HG03575 (cell line): Measurements from ENCODE around the gene CSNK2A1.
"Not testable (repeated sequence)": the region's sequence is repeated elsewhere in the genome, so short reads cannot be mapped to it uniquely, and the experiment has no call there.

Experiments
- ATAC-seq: cut with Tn5 transposase; IDR thresholded peaks from one replicate; pipeline ENCODE4 v1.9.1; 2021; ENCODE audit not compliant: unreplicated experiment, insufficient number of reproducible peaks, low FRiP score; ENCODE audit errors: extremely low read depth

The CSNK2A1 gene

DNA sequence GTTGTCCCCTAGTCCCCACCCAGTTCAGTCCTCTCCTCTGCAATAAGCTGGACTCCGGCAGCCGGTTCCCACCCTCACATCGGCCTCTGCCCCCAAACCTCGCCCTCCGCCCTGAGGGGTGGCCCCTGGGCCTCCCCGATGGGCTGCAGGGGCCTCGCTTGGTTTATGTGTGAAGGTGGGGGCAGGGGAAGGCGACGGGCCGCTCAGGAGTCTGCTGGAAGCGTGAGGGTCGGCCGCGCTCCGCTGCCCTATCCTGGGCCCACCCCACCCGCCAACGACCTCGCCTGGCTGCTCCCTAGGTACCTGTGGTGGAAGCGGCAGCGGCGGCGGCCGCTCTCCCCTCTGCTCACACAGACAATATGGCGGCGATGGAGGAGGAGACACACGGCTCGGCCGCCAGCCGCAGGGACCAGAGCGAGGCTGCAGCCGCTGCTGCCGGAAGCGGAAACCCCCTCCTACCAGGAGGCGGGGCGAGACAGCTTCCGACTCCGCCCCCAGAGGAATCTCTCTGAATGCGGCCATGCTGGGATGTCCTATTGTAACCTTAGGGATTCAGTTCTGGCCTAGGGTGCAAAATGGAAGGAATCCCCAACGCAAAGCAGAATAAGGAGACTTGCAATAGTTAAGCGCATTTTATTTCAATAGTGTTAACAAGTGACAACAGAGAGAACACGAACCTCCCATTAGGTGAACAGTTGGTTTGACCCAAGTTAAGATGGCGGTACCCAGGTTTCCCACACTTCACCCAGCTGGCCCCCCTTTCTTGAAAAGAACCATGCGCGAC is at the start of gene CSNK2A1:
TSS of gene CSNK2A1 (minus strand) at position 422 of the 784 bp plus-strand sequence. CDS start 35,239 bp downstream, outside the sequence.
- peak; percentile 65 for ATAC-seq

DNA sequence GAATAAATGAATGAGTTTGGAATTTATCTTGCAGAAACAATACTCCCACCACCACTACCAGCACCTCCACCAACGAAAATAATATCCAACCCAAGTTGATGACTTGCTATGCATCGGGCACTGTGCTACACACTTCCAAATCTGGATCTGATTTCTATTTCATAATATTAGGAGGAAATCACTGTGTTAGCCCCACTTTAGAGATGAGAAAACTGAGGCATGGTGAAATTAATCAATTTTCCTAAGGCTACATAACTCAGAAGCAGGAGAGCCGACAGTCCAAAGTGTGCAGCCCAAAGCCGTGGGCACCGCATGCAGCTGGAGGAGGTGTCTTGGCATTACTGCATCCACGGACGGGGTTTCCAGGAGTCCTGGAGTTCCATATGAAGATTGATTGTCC is 48.9 kb upstream of the CSNK2A1 start:
- ATAC-seq = no peak

DNA sequence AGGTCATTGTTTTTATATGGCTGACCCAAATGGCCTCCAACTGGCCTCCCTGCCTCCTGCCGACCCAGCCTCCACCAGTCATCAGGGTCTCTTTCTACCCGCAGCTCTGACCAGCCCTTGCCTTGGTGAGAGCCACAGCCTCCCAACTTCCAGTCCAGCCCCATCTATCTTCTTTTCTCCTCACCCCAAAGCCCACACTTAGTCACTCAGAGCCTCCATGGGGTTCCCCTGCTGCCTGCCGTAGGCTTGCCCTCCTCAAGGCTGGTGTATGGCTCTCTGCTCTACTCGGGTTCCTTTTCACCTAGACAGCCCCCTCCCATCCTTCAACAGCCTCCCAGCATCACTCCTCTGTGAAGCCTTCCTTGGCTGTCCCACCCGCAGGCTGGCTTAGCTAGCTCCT is 48.4 kb upstream of the CSNK2A1 start:
- ATAC-seq = no peak

DNA sequence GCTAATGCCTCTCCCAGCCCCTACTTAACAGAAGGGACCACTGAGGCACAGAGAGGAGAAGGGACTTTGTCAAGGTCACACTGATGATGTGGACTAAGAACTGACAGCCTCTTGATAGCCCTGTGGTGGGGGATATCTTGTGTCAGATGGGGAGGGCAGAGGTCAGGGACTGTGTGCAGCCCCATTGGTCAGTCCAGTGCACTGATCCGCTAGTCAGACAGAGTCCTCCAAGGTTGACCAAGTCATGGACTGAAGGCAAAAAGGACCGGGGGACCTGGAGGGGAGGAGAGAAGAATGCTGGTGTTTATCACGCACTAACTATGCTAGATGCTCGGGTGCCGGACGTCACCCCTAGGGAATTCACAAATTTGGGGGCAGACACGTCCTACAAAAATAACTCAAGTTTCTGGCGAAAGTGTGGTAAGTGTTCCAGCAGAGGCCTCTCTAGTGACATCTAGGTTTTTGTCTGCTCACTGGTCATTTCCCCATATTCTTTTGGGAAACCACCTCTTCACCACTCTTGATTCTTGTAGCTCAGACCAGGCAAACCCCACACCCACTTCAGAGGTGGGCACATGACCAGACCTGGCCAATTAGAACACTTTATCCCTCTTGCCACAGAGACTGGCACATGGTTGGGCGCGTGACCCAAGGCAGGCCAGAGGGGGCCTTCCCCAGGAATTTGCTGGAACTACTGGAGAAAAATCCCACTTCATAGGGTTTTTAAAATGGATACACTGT is 45.5 kb upstream of the CSNK2A1 start:
- ATAC-seq = no peak

DNA sequence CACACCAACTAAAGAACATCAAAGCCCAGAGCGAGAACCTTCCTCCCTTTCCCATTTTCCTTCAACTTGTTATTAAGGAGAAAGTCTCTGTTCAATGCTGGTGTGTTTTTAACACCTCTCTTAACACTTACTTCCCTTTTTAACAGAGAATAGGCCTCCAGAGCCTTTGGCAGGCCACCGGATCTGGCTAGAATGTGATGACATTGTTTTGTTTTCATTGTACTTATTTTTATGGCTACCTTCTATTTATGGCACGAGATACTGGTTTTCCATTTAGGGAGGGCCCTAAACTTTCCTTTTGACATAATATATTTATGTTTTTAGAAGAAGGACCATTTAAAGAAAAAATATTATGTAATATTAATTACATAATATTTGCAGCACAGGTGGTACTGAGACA is 44.9 kb upstream of the CSNK2A1 start:
- no peak for ATAC-seq

DNA sequence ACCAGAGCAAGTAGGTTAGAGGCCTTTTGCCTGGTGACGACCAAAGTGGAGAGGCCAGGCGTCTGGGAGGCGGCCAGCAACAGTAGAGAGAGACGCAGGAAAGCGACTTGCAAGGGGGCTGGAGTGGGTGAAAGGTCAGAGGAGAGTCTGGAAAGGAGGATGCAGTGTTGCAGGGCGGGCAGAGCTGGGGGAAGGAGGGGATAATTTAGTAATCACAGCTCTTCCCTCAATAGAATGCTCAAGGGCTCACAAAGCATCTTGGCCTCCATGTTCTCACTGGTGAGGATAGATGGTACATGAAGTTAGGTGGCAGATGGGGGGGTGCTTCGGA is 41.3 kb upstream of the CSNK2A1 start:
- ATAC-seq = no peak

DNA sequence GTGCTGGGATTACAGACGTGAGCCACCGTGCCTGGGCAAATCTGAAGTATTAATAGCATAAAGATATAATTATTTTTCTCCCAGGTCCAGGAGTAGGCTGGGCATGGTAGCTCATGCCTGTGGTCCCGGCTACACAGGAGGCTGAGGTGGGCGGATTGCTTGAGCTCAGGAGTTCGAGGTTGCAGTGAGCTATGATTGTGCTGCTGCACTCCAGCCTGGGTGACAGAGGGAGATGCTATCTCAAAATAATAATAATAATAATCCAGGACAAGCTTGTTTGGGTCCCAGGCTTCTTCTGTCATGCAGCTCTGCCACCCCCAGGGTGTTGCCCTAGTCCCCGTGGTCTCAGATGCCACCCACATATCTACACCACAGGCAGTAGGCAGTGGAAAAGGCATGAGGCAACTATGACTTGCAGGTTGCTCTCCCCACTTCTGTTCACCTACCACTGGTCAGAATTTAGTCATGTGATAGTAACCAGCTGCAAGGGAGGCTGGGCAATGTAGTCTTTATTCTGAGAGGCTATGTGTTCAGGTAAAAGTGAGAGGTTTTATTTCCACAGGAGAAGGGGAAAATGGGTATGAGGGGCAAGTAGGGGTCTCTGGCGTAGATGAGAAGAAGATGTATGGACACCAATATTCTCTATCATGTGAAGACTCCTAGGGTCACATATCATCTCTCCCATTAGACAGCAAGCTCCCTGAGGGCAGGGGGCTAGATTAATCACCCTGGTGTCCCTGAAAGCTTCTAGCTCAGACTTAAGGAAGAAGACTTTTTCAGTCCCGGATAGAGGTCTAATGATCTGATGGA is 40.8 kb upstream of the CSNK2A1 start:
- ATAC-seq = no peak

DNA sequence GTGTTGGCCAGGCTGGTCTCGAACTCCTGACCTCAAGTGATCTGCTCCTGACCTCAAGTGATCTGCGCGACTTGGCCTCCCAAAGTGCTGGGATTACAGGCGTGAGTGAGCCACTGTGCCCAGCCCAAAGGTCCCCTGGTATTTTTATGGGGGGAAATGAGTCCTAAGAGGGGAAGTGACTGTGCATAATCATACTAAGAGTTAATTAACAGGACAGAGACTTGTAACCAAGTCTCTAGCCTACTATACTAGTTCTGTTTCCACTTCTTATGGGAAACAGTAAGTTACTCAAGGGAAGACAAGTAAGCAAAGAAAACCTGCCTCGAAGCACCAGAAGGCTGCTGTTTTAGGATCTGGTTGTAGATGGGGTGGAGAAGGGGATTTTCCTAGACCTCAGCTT is 38.6 kb upstream of the CSNK2A1 start:
- no peak for ATAC-seq

DNA sequence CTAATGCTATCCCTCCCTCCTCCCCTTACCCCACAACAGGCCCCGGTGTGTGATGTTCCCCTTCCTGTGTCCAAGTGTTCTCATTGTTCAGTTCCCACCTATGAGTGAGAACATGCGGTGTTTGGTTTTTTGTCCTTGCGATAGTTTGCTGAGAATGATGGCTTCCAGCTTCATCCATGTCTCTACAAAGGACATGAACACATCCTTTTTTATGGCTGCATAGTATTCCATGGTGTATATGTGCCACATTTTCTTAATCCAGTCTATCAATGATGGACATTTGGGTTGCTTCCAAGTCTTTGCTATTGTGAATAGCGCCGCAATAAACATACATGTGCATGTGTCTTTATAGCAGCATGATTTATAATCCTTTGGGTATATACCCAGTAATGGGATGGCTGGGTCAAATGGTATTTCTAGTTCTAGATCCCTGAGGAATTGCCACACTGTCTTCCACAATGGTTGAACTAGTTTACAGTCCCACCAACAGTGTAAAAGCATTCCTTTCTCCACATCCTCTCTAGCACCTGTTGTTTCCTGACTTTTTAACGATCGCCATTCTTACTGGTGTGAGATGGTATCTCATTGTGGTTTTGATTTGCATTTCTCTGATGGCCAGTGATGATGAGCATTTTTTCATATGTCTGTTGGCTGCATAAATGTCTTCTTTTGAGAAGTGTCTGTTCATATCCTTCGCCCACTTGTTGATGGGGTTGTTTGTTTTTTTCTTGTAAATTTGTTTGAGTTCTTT is 35.5 kb upstream of the CSNK2A1 start:
- ATAC-seq = not testable (repeated sequence)

DNA sequence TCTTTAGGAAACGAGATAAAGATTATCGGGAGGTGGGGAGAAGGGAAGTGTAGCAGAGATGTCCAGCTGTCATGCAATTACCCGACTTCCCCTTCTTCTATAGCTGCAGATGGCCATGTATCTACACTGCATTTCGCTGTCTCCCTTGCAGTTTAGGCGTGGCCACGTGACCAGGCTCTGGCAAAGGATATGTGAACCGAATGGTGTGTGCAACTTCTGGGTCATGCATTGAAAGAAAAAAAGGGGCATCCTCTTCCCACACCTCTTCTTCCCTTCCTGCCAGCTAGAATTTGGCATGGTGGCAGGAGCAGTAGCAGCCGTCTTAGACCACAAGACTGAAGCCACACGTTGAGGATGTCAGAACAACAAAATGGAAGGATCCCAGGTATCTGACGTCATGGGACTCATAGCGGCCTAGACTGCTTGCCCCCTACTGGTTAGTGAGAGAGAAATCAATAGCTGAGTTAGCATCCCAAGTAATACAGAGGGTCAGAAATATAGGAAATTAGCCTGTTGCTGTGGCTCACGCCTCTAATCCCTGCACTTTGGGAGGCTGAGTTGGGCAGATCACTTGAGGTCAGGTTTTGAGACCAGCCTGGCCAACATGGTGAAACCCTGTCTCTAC is 33.7 kb upstream of the CSNK2A1 start:
- ATAC-seq = no peak

DNA sequence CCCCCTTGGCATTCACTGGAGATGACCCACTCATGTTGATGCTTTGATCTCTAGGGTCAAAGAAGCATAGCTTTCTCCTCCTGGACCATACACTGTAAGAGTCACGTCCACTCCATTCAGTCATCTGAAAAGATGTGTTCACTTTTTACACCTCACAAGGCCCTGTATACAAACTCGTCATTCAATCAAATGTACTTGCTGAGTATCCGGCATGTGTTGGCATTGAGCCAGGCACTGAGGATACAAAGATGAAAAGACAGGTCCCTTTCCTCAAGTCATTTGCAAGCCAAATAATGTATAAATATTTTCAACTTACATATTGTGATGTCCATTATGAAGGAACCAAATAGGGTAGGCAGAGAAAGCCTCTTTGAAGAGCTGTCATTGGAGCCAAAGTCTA is 32.6 kb upstream of the CSNK2A1 start:
- no peak for ATAC-seq

DNA sequence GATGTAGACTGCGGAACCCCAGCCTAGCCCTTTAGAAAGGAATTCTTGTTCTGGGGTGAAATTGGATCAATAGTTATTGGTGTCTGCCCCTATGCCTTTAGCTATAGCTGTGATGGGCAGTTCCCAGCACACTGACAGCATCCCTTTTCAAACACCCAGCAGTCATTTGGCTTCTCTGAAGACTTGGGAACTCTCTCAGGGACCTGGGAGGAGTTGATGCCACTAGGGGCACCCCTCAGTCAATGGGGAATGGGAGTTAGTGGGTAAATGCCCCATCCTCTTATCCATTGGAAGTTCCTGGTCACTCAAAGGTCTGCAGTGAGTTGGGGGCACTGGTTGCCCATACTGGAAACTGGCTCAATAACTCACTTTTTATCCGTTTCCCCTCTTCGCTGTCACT is 31.6 kb upstream of the CSNK2A1 start:
- no peak for ATAC-seq

DNA sequence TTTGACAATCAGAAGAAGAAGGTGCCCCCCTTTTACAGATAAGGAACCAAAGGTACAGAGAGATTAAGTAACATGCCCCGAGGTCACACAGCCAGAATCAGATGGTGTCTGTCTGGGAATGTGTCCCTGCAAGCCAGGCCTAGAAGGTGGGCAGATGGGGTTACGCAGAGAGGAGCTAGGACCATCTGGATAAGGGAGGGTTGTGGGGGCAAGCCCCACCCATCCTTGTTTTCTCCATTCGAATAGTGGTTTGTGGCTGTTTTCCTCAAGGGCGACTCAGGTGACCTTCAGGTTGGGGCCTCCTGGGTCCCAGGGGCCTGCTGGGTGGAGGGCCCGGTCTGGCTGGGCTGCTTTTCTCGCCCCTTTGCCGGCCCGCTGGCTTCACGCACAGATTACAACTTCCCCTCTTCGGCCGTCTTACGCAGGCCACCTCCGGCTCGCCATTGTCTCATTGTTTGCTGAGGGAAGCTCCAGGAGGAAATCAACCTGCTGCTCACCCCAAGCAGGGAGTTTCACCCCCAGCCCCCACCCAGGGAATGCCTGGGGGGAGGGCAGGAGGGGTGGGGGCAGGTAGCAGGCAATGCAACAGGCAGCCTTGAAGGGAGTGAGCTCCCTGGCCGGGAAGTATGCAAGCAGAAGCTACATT is 30.8 kb upstream of the CSNK2A1 start:
- ATAC-seq = no peak

DNA sequence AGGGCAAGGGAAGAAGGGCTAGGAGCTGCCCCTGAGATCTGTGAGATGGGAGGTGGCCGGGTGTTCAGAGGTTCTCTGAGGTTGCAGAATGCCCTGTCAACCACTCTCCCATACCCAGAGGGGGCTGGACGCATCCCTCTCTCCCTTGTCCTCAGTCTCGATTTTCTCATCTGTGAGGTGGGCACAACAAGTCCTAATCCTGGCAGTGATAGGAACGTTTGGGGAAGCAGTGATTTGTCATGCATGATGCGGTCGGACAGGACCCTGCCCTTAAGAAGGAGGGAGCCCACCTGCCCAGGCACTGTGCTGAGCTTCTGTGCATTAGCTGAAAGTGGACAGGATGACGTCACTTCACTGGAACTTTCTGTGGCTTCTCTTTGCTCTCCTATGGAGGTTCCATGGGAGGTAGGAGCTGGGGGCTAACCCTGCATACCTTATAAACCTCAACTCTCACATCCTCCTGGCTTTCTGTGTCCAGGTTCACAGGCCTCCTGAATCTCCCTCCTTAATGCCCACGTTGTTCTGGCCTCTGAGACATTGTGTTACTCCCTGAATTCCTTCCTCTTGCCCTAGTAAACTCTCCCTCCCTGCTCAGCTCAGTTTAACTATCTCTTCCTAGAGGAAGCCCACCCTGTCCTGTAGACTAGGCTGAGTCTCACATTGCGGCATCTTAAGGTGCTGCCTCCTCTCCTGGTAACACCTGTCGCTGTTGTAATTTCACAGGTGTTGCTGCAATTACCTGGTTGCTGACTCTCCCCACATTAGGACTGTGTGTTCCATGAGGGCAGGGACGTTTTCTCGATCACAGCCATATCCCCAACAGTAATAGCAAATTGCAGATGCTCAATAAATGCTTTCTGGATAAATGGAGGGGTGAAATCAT is 30.1 kb upstream of the CSNK2A1 start:
- no peak for ATAC-seq

DNA sequence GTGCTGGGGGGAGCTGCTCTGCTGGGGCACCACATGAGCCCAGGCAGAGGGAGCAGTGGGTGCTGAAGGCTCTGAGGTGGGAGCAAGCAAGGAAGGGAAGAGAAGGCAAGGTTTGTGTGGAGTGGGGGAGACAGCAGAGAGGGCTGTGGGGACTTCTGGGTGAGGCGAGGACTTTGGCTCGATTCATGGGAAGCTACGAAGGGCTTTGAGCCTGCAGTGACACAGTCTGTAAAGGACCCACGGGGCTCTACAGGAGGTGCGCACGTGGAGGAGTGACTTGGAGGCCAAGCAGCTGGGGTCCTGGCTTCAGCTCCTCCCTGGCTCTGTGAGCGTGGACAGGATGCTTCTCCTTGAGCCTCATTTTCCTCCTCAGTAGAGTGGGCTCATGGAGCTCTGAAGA is 29.1 kb upstream of the CSNK2A1 start:
- no peak for ATAC-seq

DNA sequence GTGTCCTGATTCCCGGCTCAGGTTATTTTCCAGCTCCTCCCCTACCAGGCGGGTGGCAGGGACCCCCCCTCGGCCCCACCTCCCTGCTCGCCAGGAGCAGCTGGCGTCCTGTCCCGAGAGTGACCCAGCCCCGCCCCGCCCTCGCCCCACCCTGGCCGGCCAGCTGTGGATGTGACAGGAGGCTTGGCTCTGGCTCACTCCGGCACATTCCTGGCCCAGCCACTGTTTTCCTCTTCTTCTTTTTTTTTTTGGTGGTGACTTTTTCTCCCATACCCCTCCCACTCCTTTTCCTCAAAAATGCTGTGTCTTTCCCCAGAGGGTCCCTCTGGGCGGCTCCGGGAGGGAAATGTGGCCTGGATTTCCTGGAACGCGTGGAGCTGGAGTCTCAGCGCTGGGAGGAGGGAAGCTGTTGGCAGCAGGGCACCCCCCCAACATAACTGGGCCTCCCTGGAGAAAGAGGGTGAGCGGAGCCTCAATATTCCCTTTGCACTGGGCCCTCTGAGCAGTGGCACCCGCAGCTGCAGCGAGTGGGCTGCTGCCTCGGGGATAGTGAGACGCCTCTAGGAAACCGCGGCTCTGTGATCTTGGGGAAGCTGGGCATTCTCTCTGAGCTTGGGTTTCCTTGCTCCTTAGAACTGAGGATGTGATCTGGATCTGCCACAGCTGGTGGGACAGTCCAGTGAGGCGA is 28.3 kb upstream of the CSNK2A1 start:
- no peak for ATAC-seq
